GM19025 (cell line): ENCODE results near the gene TFF1.

ENCODE experiments used
- ATAC-seq: cut with Tn5 transposase; IDR thresholded peaks from one replicate; pipeline ENCODE4 v1.9.1; 2021; ENCODE audit warnings: mild to moderate bottlenecking, low read depth, moderate library complexity; ENCODE audit not compliant: unreplicated experiment

TFF1 gene

GRCh38 chr21:42330380-42331371, 35.7 kb downstream of the TFF1 start:
- ATAC-seq: no peak

DNA sequence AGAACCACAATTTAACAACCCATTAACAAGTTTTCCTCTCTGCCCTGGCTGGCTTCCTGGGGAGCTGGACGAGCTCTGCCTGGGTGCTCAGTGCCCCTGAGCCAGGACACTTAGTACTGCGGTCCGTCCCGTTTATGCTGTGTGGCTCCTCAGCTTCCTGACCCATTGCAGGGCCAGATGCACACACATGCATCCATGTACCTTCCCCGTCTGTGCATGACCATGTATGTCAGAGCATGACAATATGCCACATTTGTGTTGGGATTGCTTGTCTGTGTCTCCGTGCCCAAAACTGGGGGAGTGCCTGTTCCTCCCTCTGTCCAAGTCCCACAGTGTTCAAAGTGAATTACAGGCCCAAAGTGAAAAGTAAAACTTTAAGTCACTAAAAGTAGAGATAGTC, 41.4 kb downstream of the TFF1 start:
- no peak for ATAC-seq

GRCh38 chr21:42321845-42322244, 44.5 kb downstream of the TFF1 start:
- no peak for ATAC-seq

DNA sequence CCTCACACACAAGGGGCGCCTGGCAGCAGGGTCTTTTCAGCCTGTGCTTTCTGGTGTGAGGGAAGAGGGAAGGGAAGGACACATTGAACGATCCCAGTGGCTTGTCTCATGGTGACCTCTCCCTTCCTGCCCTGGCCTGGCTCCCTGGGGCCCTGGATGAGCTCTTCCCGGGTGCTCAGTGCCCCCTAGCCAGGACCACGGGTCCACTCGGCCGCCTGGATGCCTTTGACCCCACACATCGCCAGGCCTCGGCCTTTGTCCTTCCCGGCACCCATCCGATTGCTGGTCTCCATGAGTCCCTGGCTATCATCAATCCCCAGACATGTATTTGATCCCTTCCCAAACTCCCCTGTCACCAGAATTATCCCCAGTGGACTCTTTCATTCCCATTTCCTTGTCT, 45.1 kb downstream of the TFF1 start:
- ATAC-seq: no peak

- ATAC-seq: no peak
Measured at GRCh38 chr21:42320791-42321190, 45.5 kb downstream of the TFF1 start.

DNA sequence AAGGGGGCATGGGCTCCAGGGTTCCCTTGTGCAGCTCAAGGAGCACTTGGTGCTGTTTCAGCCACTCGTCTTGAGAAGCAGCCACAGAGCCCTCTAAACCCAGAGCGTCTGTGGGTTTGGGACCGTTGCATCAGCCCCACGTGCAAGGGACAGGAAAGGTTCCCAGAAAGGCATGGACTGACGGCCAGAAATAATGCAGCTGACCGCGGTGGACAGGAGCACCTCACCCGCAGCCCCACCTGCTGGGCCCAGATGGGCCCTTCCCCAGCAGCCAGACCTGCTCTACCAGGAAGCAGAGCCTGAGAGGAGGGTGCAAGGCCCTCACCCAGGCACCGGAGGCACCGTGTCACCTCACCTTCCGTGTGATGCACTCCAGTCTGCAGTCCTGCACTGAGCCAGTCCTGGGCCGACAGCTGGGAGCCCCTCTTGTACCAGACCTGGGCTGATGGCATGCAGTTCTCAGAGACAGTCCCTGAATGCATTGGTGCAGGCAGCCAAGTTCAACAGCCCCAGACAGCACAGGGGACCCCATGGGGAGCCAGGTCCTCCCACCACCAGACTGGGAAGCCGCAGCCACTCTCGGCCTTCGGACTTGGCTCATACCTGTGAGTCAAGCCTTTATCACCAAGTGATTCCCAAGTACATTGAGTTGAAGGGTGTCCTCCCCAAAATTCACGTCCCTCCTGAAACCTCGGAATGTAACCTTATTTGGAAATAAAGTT, 46.3 kb downstream of the TFF1 start:
- ATAC-seq: no peak

- ATAC-seq: no peak
Measured at GRCh38 chr21:42319376-42319775, 47.0 kb downstream of the TFF1 start.

DNA sequence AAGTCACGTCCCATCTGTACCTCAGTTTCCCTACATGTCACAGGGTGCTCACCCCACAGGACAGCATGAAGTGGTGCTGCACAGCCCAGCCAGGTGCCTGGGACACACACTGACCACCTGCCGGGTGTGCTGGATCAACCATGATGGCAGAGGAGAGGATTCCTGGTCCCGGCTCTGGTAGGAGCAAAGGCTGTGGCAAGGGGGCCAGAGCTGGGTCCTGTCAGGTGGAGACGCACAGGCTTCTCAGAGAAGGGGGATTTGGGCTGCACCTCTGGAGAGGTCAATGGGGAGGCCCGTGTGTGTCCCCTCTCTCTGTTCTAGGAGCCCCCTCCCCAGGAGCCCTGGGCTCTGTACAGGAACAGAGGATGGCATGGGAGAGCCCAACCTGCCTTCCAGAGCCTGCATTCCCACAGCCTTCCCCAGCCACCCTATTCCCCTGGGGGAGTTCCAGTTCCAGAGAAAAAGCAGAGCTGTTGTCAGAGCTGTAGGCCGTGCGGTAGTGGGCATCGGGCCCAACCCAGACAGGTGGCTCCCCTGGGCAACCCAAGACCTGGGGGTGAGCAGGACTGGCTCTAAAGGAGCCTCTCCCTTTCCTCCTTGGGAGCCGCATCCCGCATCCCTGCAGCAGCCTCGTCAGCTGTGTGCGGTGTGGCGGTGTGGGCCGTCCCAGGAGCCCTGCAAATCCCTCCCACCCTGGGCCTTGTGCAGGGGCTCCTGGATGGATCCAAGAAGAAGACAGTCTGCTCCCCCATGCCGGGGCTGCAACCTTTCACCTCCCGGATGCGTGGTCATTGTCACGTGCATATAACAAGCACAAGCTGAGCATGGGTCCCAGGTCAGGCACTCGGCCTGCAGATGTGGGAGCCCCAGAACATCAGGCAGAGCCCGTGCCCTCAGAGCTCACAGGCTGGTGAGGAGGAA, 48.2 kb downstream of the TFF1 start:
- ATAC-seq: no peak

GRCh38 chr21:42317341-42317741, 49.0 kb downstream of the TFF1 start:
- no peak for ATAC-seq

- ATAC-seq: no peak
Measured at GRCh38 chr21:42316891-42317290, 49.4 kb downstream of the TFF1 start.

DNA sequence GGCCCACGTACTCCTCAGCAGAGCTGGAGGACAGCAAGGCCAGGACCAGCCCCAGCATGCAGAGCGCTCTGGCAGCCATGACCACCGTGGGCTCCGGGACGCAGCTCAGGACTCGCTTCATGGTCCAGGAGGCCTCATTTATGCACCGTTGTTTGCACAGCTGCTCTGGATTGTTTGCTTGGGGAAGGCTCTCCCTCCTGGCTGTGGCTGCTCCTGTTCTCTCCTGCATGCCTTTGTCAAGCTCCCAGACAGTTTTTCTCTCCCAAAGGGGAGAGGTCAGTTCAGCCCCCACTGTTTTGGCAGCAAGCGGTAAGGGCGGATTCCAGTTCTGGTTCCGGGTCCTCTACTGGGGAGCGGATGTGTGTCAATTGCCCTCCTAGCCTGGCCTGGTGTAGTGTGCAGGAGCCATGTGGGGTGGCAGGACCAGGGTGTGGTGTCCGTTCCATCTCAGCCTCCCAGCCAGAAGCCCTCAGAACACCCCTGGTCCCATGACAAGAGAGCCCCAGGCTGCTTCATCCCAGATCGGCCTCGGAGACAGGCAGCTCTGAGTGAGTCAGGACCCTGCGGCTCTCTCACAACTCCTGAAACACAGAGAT, 50.9 kb downstream of the TFF1 start, which contains the start of gene TFF3:
TFF3 (minus strand) TSS at position 114 of the 596 bp plus-strand sequence; CDS start at position 79, 35 bp downstream.
- ATAC-seq: no peak

DNA sequence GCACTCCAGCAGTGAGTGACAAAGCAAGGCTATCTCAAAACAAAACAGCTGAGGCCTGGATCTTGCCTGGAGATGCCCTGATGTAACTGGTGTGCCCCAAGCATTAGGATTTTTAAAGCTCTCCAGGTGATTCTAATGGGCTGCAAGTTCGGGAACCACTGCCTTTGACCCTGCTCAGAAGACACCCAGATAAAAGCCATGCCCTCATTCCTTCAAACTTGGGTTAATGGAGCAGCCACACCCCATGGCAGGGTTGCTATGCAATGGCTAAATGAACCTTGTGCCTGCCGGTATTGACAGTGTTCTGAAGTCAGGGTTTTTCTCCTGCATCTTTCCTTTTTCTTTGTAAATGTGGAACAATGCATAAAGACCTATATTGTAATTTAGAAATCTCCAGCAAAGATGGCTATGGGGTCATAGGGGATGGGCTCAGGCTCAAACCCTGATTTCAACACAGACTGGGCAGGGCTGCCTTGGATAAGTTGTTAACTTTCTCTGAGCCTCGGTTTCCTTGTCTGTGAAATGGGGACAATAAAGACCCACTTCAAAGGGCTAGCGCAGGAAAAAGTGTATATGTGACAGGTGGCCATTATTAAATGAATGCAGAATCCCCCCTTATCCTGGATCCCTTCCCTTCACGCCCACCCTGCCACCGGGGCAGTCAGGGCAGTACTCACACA, 51.6 kb downstream of the TFF1 start:
- no peak for ATAC-seq

DNA sequence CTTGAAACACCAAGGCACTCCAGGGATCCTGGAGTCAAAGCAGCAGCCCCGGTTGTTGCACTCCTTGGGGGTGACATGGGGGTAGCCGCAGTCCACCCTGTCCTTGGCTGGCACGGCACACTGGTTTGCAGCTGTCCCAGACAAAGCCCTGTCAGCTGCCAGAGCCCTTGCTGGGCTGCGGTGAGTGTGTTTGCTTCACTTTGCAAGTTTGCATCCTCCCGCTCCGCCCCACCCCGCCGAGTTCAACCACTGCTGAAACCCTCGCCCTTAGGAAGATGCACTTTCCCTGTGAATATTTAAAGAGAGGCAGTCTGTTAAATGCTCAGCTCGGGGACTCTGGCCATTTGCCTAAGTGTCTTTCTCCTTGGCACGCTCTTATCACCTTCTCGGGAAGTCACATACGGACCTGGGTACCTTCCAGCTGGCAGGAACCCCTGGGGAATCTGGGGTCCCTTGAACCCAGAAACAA, 52.8 kb downstream of the TFF1 start:
- ATAC-seq: no peak

- no peak for ATAC-seq
Measured at GRCh38 chr21:42312626-42313104, 53.7 kb downstream of the TFF1 start.
